ENCODE results near the gene MED20. TPM values are rescaled to one million over a fixed set of nuclear protein-coding genes. Genes with fewer than 3 reads are reported as not detected.

The MED20 gene
- total and polyA plus RNA-seq, 10 of the 15 experiments (the other 5 are each of a cell fraction or from before 2014, with no cell fraction given): 13.4 to 24.8 (median 17.9) TPM

GRCh38 chr6:41878246-41878645 lies 42.7 kb downstream of the MED20 start:
- no peak overlapping the region for H2AFZ ChIP-seq (ENCODE audit: control insufficient read depth, low read depth, low read length)
- RAD21 ChIA-PET (ENCODE audit: unreplicated experiment): no interaction called here
- H3K4me2 ChIP-seq (ENCODE audit: control insufficient read depth, insufficient read depth): no peak overlapping the region
- no TSS peak for BruUV-seq (replicated peaks)
- no peak for TF ChIP-seq MYC (IDR thresholded peaks at IDR 0.05; ENCODE audit: insufficient read depth, insufficient read length, insufficient replicate concordance, low read length, severe bottlenecking)
- TF ChIP-seq RELA (IDR thresholded peaks at IDR 0.05; ENCODE audit: borderline replicate concordance, partially characterized antibody): no peak
- no peak for TF ChIP-seq NR2C2 (IDR thresholded peaks at IDR 0.05; ENCODE audit: borderline replicate concordance, control insufficient read depth, insufficient read length, low read depth)
- no peak for TF ChIP-seq PRDM15 (CRISPR knock-in tag; IDR thresholded peaks at IDR 0.05)
- TF ChIP-seq ZBED1 (IDR thresholded peaks at IDR 0.05; ENCODE audit: borderline replicate concordance): no peak
- TF ChIP-seq SUZ12 (IDR thresholded peaks at IDR 0.05; ENCODE audit: unreplicated experiment): no peak
- TF ChIP-seq YBX1 (IDR thresholded peaks at IDR 0.05): no peak
- no peak for TF ChIP-seq TCF7 (IDR thresholded peaks at IDR 0.05; ENCODE audit: borderline replicate concordance)
- no peak for TF ChIP-seq RUNX3 (IDR thresholded peaks at IDR 0.05; ENCODE audit: low read length)
- no peak for TF ChIP-seq RAD51 (IDR thresholded peaks at IDR 0.05)
- no peak for TF ChIP-seq MEF2A (IDR thresholded peaks at IDR 0.05; ENCODE audit: insufficient read depth, low read depth, low read length)
- TF ChIP-seq ZBTB40 (IDR thresholded peaks at IDR 0.05; ENCODE audit: borderline replicate concordance): no peak
- no peak for TF ChIP-seq BCL11A (IDR thresholded peaks at IDR 0.05; ENCODE audit: low read depth, low read length)
- TF ChIP-seq ZNF622 (IDR thresholded peaks at IDR 0.05): no peak
- SMC1A ChIA-PET (ENCODE audit: uncharacterized antibody, unreplicated experiment): no interaction called here
- POLR2A ChIA-PET: no interaction called here
- no peak for FAIRE-seq
- no peaks in the 10 kb centered on the region for H3K27me3 ChIP-seq (replicated peaks in 1 of 2; ENCODE audit: control insufficient read depth in 2 of 2, insufficient read depth in 2 of 2, low read length in 1 of 2)
- no peak for ATAC-seq
- no peaks in the 10 kb centered on the region for H4K20me1 ChIP-seq (ENCODE audit: control insufficient read depth, insufficient read depth)
- no peaks in the 10 kb centered on the region for H3K79me2 ChIP-seq (ENCODE audit: control insufficient read depth, insufficient read depth, low read length)
- DNase-seq (ENCODE audit: low read depth, low spot score): no peak
- CTCF ChIA-PET: interaction anchor here (0.6 to 1.7 kb wide), 2 partner anchors 31 to 584 kb away, joined by 4 to 5 read pairs; no protein-coding TSS in a partner anchor
- intact Hi-C loops (cut with micrococcal nuclease; ENCODE audit: unreplicated experiment) (no loop called here), in situ Hi-C loops (cut with MboI) (no loop called here)
- no peaks in the 10 kb centered on the region for H3K36me3 ChIP-seq (ENCODE audit: control insufficient read depth in 2 of 2, insufficient read depth in 2 of 2, low read length in 1 of 2)
- no peak overlapping the region for H3K27ac ChIP-seq (ENCODE audit: control insufficient read depth, insufficient read depth)
- H3K4me3 ChIP-seq: no peak overlapping the region
- no peak overlapping the region for H3K9ac ChIP-seq (ENCODE audit: control insufficient read depth, insufficient read depth, low read length)
- 97% methylated on average over 2 of the region's 2 CpGs for WGBS (ENCODE audit: insufficient coverage, insufficient replicate concordance, low lambda C conversion rate, missing lambda C conversion rate)
- no peaks in the 10 kb centered on the region for H3K9me3 ChIP-seq (replicated peaks; ENCODE audit: control insufficient read depth, insufficient read depth, low read length)
- no peaks in the 10 kb centered on the region for H3K4me1 ChIP-seq (ENCODE audit: control insufficient read depth, insufficient read depth, low read length)

Data from GM12878 (cell line).